NCI-H2029 (cell line): Measurements from ENCODE around the gene ARID1A.

Experiments
- DNase-seq: peaks from one replicate; lab custom pipeline; 2025; lab: John Stamatoyannopoulos, UW

ARID1A gene

GRCh38 chr1:26826261-26827105, 130.7 kb downstream of the ARID1A start, which contains the start of gene ZDHHC18:
Gene ZDHHC18 (plus strand): TSS chr1:26826688. CDS start chr1:26826805, 117 bp downstream.
- DNase-seq = peak; percentile 47

- DNase-seq = no peak
These were observed 131.3 kb downstream of the ARID1A start for GRCh38 chr1:26827106-26827604.

GRCh38 chr1:26827663-26828062, 131.8 kb downstream of the ARID1A start:
- no peak for DNase-seq

GRCh38 chr1:26828411-26828991, 132.7 kb downstream of the ARID1A start:
- no peak for DNase-seq

- DNase-seq = no peak
These were observed 133.5 kb downstream of the ARID1A start for GRCh38 chr1:26829184-26829911.

GRCh38 chr1:26831059-26831458, 135.2 kb downstream of the ARID1A start:
- no peak for DNase-seq
